Amniotic stem cell (primary cell): Measurements from ENCODE around the gene UBTD1.
"Not testable (repeated sequence)": the region's sequence is repeated elsewhere in the genome, so short reads cannot be mapped to it uniquely, and the experiment has no call there.

Experiments used
- DNase-seq: peaks from one replicate; lab custom pipeline; 2025; lab: John Stamatoyannopoulos, UW

The UBTD1 gene, protein sequence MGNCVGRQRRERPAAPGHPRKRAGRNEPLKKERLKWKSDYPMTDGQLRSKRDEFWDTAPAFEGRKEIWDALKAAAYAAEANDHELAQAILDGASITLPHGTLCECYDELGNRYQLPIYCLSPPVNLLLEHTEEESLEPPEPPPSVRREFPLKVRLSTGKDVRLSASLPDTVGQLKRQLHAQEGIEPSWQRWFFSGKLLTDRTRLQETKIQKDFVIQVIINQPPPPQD

DNA sequence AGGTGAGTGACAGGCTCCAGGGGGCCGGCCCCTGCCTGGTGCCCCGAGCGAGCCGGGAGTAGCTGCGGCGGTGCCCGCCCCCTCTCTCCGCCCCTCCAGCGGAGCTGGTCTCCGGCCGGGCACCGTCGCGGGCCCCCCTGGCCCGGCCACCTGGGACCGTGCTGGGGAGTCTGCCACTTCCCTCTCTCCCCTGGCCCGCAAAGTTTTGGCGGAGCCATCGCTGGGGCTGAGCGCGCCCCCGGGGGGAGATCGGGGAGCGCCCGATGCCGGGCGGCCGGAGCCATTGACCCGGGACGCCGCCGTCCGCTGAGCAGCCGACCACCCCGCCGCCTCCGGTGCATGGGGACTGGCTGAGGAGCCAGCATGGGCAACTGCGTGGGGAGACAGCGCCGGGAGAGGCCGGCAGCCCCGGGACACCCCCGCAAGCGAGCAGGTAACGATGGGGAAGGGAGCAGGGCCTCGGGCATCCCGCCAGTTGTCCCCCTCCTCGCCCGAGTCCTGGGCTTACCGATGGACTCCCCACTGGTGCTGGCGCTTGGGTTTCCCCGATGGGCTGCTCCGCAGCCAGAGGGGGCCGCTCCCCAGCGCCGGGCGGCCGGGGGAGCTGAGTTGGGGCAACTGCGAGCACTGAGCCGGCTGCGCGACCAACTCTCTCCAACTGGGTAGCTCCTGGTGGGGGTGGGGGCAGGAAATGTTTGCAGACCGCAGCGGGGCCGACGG is at the start of gene UBTD1:
TSS of gene UBTD1 (plus strand) at position 84 of the 720 bp plus-strand sequence. CDS start at position 364, 280 bp downstream.
- DNase-seq, result no peak

GRCh38 chr10:97450828-97451227 is 47.9 kb upstream of the UBTD1 start:
- DNase-seq, result no peak

DNA sequence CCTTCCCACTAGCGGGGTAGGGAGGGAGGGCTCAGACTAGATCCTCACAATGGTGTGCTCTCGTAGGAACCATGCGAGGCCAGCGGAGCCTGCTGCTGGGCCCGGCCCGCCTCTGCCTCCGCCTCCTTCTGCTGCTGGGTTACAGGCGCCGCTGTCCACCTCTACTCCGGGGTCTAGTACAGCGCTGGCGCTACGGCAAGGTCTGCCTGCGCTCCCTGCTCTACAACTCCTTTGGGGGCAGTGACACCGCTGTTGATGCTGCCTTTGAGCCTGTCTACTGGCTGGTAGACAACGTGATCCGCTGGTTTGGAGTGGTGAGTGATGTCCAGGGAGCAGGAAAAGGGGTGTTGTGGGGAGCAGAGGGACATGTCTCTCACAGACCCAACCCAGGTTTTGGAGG is 47.1 kb upstream of the UBTD1 start:
- no peak for DNase-seq

DNA sequence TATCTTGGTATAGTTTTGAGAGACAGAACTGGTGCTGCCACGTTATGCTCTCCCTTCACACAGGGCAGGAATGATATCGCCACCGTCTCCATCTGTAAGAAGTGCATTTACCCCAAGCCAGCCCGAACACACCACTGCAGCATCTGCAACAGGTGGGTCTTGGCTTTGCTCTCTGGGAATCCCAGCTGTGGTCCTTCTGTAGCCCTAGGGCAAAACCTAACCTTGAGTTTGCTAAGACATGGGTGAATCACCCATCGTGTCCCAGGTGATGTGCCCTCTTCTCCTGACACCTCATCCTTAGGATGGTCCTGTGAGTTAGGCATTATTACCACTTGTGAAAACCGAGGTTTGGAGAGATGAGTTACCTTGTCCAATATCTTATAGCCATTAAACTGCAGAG is 46.4 kb upstream of the UBTD1 start:
- no peak for DNase-seq

GRCh38 chr10:97454330-97455036 is 44.2 kb upstream of the UBTD1 start:
- no peak for DNase-seq

DNA sequence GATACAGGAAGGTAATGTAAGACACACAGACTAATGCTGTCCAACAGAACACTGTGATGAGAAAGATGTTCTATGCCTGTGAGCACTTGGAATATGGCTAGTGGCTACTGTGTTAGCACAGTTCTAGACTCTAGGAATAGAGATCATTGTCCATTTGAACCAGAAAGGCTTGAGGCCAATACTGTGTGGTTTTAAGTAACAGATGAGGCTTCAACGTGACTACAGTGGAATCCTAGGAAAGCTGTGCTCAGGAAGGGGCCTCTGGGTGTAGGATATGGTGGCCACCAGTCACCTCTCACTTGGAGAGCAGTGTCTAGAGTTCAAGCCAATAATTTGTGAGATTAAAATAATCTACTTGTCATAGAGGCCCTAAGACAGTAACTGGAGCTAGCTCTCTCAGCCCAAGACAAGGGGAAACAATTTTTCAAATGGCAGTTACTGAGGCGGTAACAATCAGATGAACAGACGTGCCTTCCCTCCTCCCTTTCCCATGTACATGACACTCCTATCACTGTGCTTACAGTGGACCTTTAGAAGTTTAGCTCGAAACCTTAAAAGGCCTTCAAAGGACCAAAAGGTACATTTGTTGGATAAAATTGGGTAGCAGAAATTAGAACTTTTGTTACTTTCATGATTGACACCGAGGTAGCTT is 42.6 kb upstream of the UBTD1 start:
- DNase-seq, result no peak

- DNase-seq, result no peak
Observed at GRCh38 chr10:97456686-97457065, 42.0 kb upstream of the UBTD1 start.

DNA sequence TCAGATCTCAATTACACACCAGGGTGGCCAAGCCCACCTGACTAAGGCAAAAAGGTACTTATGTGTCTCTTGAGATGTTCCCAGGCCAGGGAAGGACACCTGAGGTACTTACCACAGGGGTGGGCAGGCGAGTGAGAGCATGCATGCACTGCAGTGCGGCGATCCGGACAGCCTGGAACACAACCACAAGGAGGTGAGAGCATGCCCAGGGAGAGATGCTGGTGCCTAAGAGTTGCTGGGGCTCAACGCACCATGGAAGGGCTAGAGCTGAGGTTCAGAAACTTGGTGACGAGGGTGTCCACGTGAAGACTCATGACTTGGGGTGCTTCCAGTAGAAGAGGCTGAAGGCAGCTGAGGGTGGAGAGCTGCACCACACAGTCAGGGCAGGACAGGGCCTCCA is 39.6 kb upstream of the UBTD1 start:
- no peak for DNase-seq

- DNase-seq, result no peak
Observed at GRCh38 chr10:97459933-97460332, 38.8 kb upstream of the UBTD1 start.

GRCh38 chr10:97462309-97462708 is 36.4 kb upstream of the UBTD1 start:
- no peak for DNase-seq

DNA sequence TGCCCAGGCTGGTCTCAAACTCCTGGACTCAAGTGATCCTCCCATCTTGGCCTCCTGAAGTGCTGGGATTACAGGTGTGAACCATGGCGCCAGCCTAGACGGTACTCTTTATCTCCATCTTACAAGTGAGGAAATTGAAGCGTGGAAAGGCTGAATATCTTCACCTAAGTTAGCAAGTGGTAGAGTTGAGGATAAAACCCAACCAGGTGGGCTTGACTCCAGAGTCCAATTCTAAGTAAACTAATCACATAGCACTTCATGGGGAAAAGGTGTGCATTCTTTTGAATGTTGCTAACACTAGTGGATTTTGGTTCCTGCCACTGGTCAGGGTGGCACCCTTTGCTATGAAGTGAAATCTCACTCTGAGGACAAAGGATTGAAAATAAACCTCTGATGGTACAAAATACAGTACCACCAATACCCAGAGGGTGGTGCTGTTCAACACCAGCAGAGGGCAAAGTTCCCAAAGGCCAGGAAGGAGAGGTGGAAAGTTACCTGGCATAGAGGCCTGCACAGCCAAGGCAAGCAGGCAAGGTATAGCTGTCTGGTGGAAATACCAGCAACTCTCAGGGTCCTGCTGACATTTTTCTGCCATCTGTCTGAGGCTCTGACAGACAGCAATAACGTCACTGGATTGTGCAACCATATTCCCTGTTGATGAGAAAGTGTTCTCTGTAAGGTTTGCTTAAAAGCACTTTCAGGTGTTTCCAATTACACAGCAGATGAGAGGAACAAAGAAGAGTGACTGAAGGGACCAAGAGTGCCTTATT is 35.2 kb upstream of the UBTD1 start:
- DNase-seq, result no peak

DNA sequence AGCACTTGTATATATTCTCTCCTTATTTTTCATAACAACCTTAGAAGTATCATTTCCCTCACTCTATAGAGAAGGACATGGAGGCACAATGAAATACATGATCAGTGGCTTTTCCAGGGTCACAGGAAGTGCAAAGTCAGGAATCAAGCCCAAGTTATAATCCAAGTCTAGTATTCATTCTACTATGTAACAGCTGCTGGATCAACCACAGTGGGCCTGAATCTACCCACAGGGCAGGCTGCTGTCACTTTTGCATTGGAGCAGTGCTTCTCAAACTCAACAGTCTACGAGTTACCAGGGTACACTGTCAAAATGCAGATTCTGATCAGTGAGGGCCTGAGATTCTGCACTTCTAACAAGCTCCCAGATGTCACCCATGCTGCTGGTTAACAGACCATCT is 34.5 kb upstream of the UBTD1 start:
- DNase-seq, result no peak

- no peak for DNase-seq
Observed at GRCh38 chr10:97465982-97466381, 32.7 kb upstream of the UBTD1 start.

DNA sequence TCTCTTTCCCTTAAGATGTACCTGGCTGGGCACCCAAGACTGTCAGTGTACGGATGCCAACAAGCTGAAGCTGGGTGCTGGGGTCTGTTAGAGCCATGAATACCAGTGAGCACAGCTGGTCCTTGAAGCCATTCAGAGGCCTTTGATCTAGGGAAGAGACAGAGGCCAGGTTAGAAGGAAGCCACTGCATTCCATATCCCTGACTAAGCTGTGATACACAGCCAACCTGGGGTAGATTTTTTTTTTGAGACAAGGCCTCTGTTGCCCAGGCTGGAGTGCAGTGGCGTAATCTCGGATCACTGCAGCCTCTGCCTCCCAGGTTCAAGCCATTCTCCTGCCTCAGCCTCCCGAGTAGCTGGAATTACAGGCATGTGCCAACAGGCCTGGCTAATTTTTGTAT is 32.0 kb upstream of the UBTD1 start:
- DNase-seq, result no peak

DNA sequence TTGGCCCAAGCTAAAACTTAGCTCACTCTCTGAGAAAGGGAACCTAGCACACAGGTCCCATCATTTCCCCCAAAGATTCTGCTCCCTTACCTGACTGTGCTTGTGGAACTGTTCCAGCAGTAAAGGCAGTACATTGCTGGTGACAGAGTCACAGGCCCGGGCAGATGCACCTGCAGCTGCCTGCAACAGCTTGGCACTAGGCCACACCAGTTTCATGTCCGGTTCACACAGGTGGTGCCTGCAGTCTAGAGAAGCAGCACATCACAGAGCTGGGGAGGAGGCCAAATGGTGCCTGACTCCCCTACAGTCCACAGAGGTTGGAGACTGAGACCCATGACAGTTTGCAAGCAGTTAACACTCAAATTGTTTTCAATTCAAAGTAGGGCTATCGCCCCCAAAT is 30.6 kb upstream of the UBTD1 start:
- DNase-seq, result no peak

DNA sequence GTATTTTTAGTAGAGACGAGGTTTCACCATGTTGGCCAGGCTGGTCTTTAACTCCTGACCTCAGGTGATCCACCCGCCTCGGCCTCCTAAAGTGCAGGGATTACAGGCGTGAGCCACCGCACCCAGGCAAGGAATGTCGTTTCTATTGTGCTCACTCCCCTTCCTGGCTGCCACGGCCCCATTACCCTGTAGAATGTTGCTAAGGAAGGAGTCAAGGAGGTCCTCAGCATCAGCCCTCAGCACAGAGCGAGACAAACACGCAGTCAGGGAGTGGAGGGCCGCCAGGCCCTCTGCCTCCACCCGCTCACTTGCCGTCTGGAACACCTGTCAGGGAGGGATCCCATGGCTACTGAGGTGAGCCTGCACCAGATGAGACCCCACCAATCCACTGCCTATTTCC is 29.9 kb upstream of the UBTD1 start:
- not testable (repeated sequence) for DNase-seq

- no peak for DNase-seq
Observed at GRCh38 chr10:97474918-97475317, 23.8 kb upstream of the UBTD1 start.

DNA sequence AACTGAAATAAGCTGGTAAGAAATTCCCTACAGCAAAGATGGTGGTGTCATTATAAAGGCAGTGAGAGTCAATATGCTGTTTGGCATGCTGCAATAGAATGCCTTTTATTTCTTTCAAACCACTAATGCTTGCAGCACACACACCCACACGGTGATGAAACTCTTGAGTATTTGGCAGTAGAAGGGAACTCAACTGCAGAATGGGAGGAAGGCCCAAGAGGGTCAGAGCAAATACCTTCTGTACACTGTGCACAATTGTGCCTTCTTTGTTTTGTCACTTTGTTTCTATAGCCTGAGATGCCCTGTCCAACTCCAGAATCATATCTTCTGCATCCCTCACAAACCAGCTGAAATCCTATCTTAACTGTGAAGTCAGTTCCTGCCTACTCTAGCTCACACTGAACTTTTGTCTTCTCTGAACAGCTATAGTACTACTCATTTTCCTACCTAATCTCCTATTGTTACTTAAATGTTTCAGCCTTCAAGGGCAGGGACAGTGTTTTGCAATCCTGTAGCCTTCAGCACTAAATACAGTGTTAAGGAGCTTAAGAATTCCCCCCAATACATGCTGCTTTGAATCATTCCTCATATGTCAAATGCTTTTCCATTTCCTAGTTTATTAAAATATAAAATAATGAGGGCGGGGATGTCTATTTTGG is 22.7 kb upstream of the UBTD1 start:
- no peak for DNase-seq

- not testable (repeated sequence) for DNase-seq
Observed at GRCh38 chr10:97479410-97479809, 19.3 kb upstream of the UBTD1 start.

GRCh38 chr10:97479939-97480338 is 18.8 kb upstream of the UBTD1 start:
- DNase-seq, result no peak

GRCh38 chr10:97481071-97481470 is 17.7 kb upstream of the UBTD1 start:
- no peak for DNase-seq
